LoVo (cell line): ENCODE results near the gene APLP1.
A peak's percentile ranks its signal among the peaks of the same experiment; 100 is the strongest.
"Not testable (repeated sequence)": the region's sequence is repeated elsewhere in the genome, so short reads cannot be mapped to it uniquely, and the experiment has no call there.

Experiments
- DNase-seq: peaks from one replicate; pipeline ENCODE4 v3.0.0-alpha.2; 2016; ENCODE audit warnings: low spot score

APLP1 gene

GRCh38 chr19:35852029-35852780 is 16.2 kb upstream of the APLP1 start, which contains the start of gene NPHS1:
TSS of gene NPHS1 (minus strand) at chr19:35852504. CDS start at chr19:35851837, 667 bp downstream.
- no peak for DNase-seq

- no peak for DNase-seq
Observed at GRCh38 chr19:35853038-35853756, 15.2 kb upstream of the APLP1 start.

- no peak for DNase-seq
Observed at GRCh38 chr19:35856546-35857149, 11.7 kb upstream of the APLP1 start, which contains the start of gene KIRREL2. TSS of gene KIRREL2 (plus strand) at chr19:35856911. CDS start at chr19:35857120, 209 bp downstream.

GRCh38 chr19:35858311-35858710 is 10.1 kb upstream of the APLP1 start:
- no peak for DNase-seq

- no peak for DNase-seq
Observed at GRCh38 chr19:35859414-35859813, 9.0 kb upstream of the APLP1 start.

GRCh38 chr19:35860436-35860817 is 7.9 kb upstream of the APLP1 start:
- no peak for DNase-seq

- DNase-seq, result no peak
Observed at GRCh38 chr19:35860818-35861639, 7.3 kb upstream of the APLP1 start.

- no peak for DNase-seq
Observed at GRCh38 chr19:35861640-35862160, 6.7 kb upstream of the APLP1 start.

- no peak for DNase-seq
Observed at GRCh38 chr19:35862528-35862927, 5.8 kb upstream of the APLP1 start.

- DNase-seq, result no peak
Observed at GRCh38 chr19:35863018-35863417, 5.4 kb upstream of the APLP1 start.

GRCh38 chr19:35868823-35869326 is 501 bp downstream of the APLP1 start:
- DNase-seq, result no peak

GRCh38 chr19:35869327-35870123 is 1.2 kb downstream of the APLP1 start:
- DNase-seq, result peak; percentile 31

GRCh38 chr19:35870124-35870736 is 1.9 kb downstream of the APLP1 start:
- not testable (repeated sequence) for DNase-seq

GRCh38 chr19:35870798-35871197 is 2.4 kb downstream of the APLP1 start:
- DNase-seq, result no peak

GRCh38 chr19:35871611-35872010 is 3.2 kb downstream of the APLP1 start:
- no peak for DNase-seq

- DNase-seq, result no peak
Observed at GRCh38 chr19:35872180-35872579, 3.8 kb downstream of the APLP1 start.

GRCh38 chr19:35874392-35874930 is 6.1 kb downstream of the APLP1 start:
- no peak for DNase-seq

GRCh38 chr19:35879068-35879467 is 10.7 kb downstream of the APLP1 start:
- no peak for DNase-seq

GRCh38 chr19:35879770-35880317 is 11.5 kb downstream of the APLP1 start:
- DNase-seq, result peak; percentile 84
